Measurements from ENCODE around the gene CREB3L2. TPM values are rescaled to one million over a fixed set of nuclear protein-coding genes. Genes with fewer than 3 reads are reported as not detected.
"Not testable (repeated sequence)": the region's sequence is repeated elsewhere in the genome, so short reads cannot be mapped to it uniquely, and the experiment has no call there.

Gene CREB3L2
- total RNA-seq: 10 to 100 TPM; 14.1 to 15.7 TPM

- H3K4me3 Mint-ChIP-seq: peak within 1 kb of the TSS; percentile 91
- peaks cover 6% of the 10 kb centered on the region for H3K36me3 Mint-ChIP-seq (ENCODE audit: low read depth)
- no peaks in the 10 kb centered on the region for H3K9me3 Mint-ChIP-seq
- H3K27me3 Mint-ChIP-seq (ENCODE audit: low read depth): no peaks in the 10 kb centered on the region
- peak; percentile 69 for DNase-seq
- peak within 1 kb of the TSS; percentile 76 for H3K27ac Mint-ChIP-seq
- intact Hi-C loops (cut with micrococcal nuclease): loop anchor here (1.0 to 5.0 kb wide), 7 partner anchors 41 to 1339 kb away; no protein-coding TSS in a partner anchor
- peaks cover 30% of the 10 kb centered on the region for H3K4me1 Mint-ChIP-seq (ENCODE audit: low read depth)
- CTCF ChIA-PET: interaction anchor here (0.7 to 14.1 kb wide), 14 partner anchors 9 to 1010 kb away, joined by 3 to 283 read pairs (median 4); no protein-coding TSS in a partner anchor
Observed at GRCh38 chr7:138001529-138002095, at the start of gene CREB3L2. TSS of gene CREB3L2 (minus strand) at chr7:138002086. CDS start at chr7:138001705, 381 bp downstream.

- Mint-ChIP-seq H3K4me3 (no peak overlapping the region), H3K4me1 (ENCODE audit: low read depth) (no peaks in the 10 kb centered on the region), H3K27ac (no peak overlapping the region), H3K9me3 (peaks cover 6% of the 10 kb centered on the region), H3K27me3 (ENCODE audit: low read depth) (peaks cover 11% of the 10 kb centered on the region), H3K36me3 (ENCODE audit: low read depth) (no peaks in the 10 kb centered on the region)
- DNase-seq: no peak
- intact Hi-C loops (cut with micrococcal nuclease): no loop called here
- CTCF ChIA-PET: no interaction called here
Observed at GRCh38 chr7:138049505-138050116, 47.7 kb upstream of the CREB3L2 start.

GRCh38 chr7:138047907-138048306 lies 46.0 kb upstream of the CREB3L2 start:
- no peaks in the 10 kb centered on the region for H3K4me1 Mint-ChIP-seq (ENCODE audit: low read depth)
- H3K9me3 Mint-ChIP-seq: peaks cover 6% of the 10 kb centered on the region
- intact Hi-C loops (cut with micrococcal nuclease): no loop called here
- no peaks in the 10 kb centered on the region for H3K36me3 Mint-ChIP-seq (ENCODE audit: low read depth)
- no peak overlapping the region for H3K4me3 Mint-ChIP-seq
- CTCF ChIA-PET: no interaction called here
- no peak overlapping the region for H3K27ac Mint-ChIP-seq
- peaks cover 10% of the 10 kb centered on the region for H3K27me3 Mint-ChIP-seq (ENCODE audit: low read depth)
- DNase-seq: no peak

- no peak for DNase-seq
- Mint-ChIP-seq H3K27me3 (ENCODE audit: low read depth) (peaks cover 20% of the 10 kb centered on the region), H3K4me3 (no peak overlapping the region), H3K27ac (no peak overlapping the region), H3K36me3 (ENCODE audit: low read depth) (no peaks in the 10 kb centered on the region), H3K4me1 (ENCODE audit: low read depth) (no peaks in the 10 kb centered on the region), H3K9me3 (no peaks in the 10 kb centered on the region)
- CTCF ChIA-PET: no interaction called here
- intact Hi-C loops (cut with micrococcal nuclease): no loop called here
Observed at GRCh38 chr7:138044897-138045296, 43.0 kb upstream of the CREB3L2 start.

- intact Hi-C loops (cut with micrococcal nuclease); CTCF ChIA-PET; H3K4me3 Mint-ChIP-seq; H3K27ac Mint-ChIP-seq; H3K9me3 Mint-ChIP-seq; H3K36me3 Mint-ChIP-seq (ENCODE audit: low read depth); H3K4me1 Mint-ChIP-seq (ENCODE audit: low read depth); DNase-seq: not testable (repeated sequence)
- peaks cover 27% of the 10 kb centered on the region for H3K27me3 Mint-ChIP-seq (ENCODE audit: low read depth)
Observed at GRCh38 chr7:138040063-138040462, 38.2 kb upstream of the CREB3L2 start.

GRCh38 chr7:138036135-138036534 lies 34.2 kb upstream of the CREB3L2 start:
- peaks cover 8% of the 10 kb centered on the region for H3K9me3 Mint-ChIP-seq
- CTCF ChIA-PET: interaction anchor here (0.7 kb wide), 1 partner anchor 420 kb away, joined by 3 read pairs; no protein-coding TSS in a partner anchor
- H3K4me1 Mint-ChIP-seq (ENCODE audit: low read depth): no peaks in the 10 kb centered on the region

GRCh38 chr7:138033241-138033640 lies 31.4 kb upstream of the CREB3L2 start:
- Mint-ChIP-seq H3K27me3 (ENCODE audit: low read depth) (peaks cover 5% of the 10 kb centered on the region), H3K9me3 (peaks cover 8% of the 10 kb centered on the region), H3K27ac (no peak overlapping the region), H3K4me3 (no peak overlapping the region), H3K36me3 (ENCODE audit: low read depth) (peaks cover 5% of the 10 kb centered on the region), H3K4me1 (ENCODE audit: low read depth) (no peaks in the 10 kb centered on the region)
- CTCF ChIA-PET: interaction anchor here (0.5 to 1.2 kb wide), 3 partner anchors 30 to 363 kb away, joined by 3 to 4 read pairs (median 3); no protein-coding TSS in a partner anchor
- DNase-seq: no peak
- intact Hi-C loops (cut with micrococcal nuclease): no loop called here

More at GRCh38 chr7:138036135-138036534, 34.2 kb upstream of the CREB3L2 start:
- DNase-seq: no peak
- H3K27ac Mint-ChIP-seq: no peak overlapping the region
- intact Hi-C loops (cut with micrococcal nuclease): no loop called here
- H3K4me3 Mint-ChIP-seq: no peak overlapping the region
- H3K27me3 Mint-ChIP-seq (ENCODE audit: low read depth): peaks cover 20% of the 10 kb centered on the region
- peaks cover 5% of the 10 kb centered on the region for H3K36me3 Mint-ChIP-seq (ENCODE audit: low read depth)

- Mint-ChIP-seq H3K4me3 (no peak overlapping the region), H3K27me3 (ENCODE audit: low read depth) (peaks cover 5% of the 10 kb centered on the region), H3K9me3 (peaks cover 8% of the 10 kb centered on the region), H3K4me1 (ENCODE audit: low read depth) (no peaks in the 10 kb centered on the region), H3K27ac (no peak overlapping the region), H3K36me3 (ENCODE audit: low read depth) (peaks cover 5% of the 10 kb centered on the region)
- intact Hi-C loops (cut with micrococcal nuclease): no loop called here
- CTCF ChIA-PET: interaction anchor here (0.5 to 1.2 kb wide), 3 partner anchors 30 to 363 kb away, joined by 3 to 4 read pairs (median 3); no protein-coding TSS in a partner anchor
- DNase-seq: no peak
Observed at GRCh38 chr7:138032770-138033169, 30.9 kb upstream of the CREB3L2 start.

GRCh38 chr7:138032186-138032585 lies 30.3 kb upstream of the CREB3L2 start:
- Mint-ChIP-seq H3K27me3 (ENCODE audit: low read depth) (peaks cover 5% of the 10 kb centered on the region), H3K9me3 (peaks cover 8% of the 10 kb centered on the region), H3K4me3 (no peak overlapping the region), H3K4me1 (ENCODE audit: low read depth) (no peaks in the 10 kb centered on the region), H3K27ac (no peak overlapping the region), H3K36me3 (ENCODE audit: low read depth) (peaks cover 5% of the 10 kb centered on the region)
- DNase-seq: no peak
- intact Hi-C loops (cut with micrococcal nuclease): no loop called here
- CTCF ChIA-PET: interaction anchor here (1.2 kb wide), 1 partner anchor 29 kb away, joined by 4 read pairs; no protein-coding TSS in a partner anchor

GRCh38 chr7:138030679-138031351 lies 28.9 kb upstream of the CREB3L2 start:
- no peaks in the 10 kb centered on the region for H3K4me1 Mint-ChIP-seq (ENCODE audit: low read depth)
- no peak overlapping the region for H3K27ac Mint-ChIP-seq
- no peaks in the 10 kb centered on the region for H3K27me3 Mint-ChIP-seq (ENCODE audit: low read depth)
- H3K36me3 Mint-ChIP-seq (ENCODE audit: low read depth): no peaks in the 10 kb centered on the region
- intact Hi-C loops (cut with micrococcal nuclease): no loop called here
- H3K9me3 Mint-ChIP-seq: peaks cover 3% of the 10 kb centered on the region
- no peak for DNase-seq
- CTCF ChIA-PET: no interaction called here
- H3K4me3 Mint-ChIP-seq: no peak overlapping the region

- CTCF ChIA-PET: no interaction called here
- H3K36me3 Mint-ChIP-seq (ENCODE audit: low read depth): no peaks in the 10 kb centered on the region
- intact Hi-C loops (cut with micrococcal nuclease): no loop called here
Observed at GRCh38 chr7:138029941-138030340, 28.1 kb upstream of the CREB3L2 start.

GRCh38 chr7:138029126-138029525 lies 27.2 kb upstream of the CREB3L2 start:
- DNase-seq: no peak
- Mint-ChIP-seq H3K4me3 (no peak overlapping the region), H3K27ac (no peak overlapping the region), H3K36me3 (ENCODE audit: low read depth) (no peaks in the 10 kb centered on the region), H3K4me1 (ENCODE audit: low read depth) (peaks cover under 1% of the 10 kb centered on the region), H3K27me3 (ENCODE audit: low read depth) (no peaks in the 10 kb centered on the region), H3K9me3 (peaks cover 5% of the 10 kb centered on the region)
- intact Hi-C loops (cut with micrococcal nuclease): no loop called here
- CTCF ChIA-PET: no interaction called here

More at GRCh38 chr7:138029941-138030340, 28.1 kb upstream of the CREB3L2 start:
- Mint-ChIP-seq H3K27me3 (ENCODE audit: low read depth) (no peaks in the 10 kb centered on the region), H3K9me3 (peaks cover 5% of the 10 kb centered on the region), H3K27ac (no peak overlapping the region), H3K4me1 (ENCODE audit: low read depth) (no peaks in the 10 kb centered on the region), H3K4me3 (no peak overlapping the region)
- DNase-seq: no peak
